Prostate gland (tissue), 2 donors: Measurements from ENCODE around the gene NR5A2.

ENCODE experiments used
- CTCF ChIP-seq, 4 experiments: fragments of 200-600 bp in 2 of 4; fragments of 450-650 bp in 2 of 4; sonication (generic) in 2 of 4; IDR thresholded peaks; 1 replicate in 3 of 4; 2 replicates in 1 of 4; pipeline ENCODE4 v1.5.1; 2016 to 2019; ENCODE audit warnings: antibody characterized with exemption in 4 of 4, mild to moderate bottlenecking in 2 of 4, moderate library complexity in 2 of 4
- POLR2A ChIP-seq: fragments of 450-650 bp; IDR thresholded peaks from one replicate; pipeline ENCODE4 v1.6.1; 2016; ENCODE audit warnings: antibody characterized with exemption, mild to moderate bottlenecking

DNA sequence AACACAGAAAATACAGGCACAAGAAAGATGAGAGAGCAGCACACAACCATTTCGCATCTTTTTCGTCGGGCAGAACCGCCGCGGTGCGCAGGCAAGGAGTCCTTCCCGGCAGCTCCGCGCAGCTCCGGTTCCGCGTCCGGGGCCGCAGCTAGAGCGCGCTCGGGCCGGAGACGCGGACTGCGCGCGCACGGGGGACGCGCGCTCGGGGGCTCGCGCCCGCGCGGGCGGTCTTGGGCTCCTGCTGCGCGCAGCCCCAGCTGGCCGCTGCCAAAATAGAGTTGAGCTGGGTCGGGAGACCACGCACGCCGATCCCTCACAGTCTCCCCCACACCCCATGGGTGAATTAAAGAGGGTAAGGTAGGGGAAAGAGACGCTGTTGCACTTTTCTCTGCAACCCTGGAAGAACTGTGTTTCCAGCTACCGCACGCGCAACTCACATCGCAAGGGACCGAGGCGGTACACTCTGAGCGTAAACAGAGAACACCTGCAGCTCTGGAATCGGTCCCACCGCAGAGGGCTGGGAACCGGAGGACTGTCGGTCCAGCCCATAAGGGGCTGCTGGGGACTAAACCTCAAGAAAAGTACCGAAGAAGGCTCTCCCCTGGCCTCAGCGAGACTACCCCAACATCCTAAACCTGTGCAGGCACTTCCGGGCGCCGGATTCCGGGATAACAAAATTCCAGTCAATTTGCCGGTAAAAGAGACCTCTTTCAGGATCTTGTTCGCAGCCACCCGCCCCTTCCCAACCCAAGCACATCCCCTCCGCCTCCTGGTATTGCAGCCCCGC is 1.7 kb downstream of the NR5A2 start:
- TF ChIP-seq CTCF (IDR thresholded peaks at IDR 0.05) (no peak), POLR2A (no peak)
